ENCODE data around the gene JAKMIP1. TPM values are rescaled to one million over a fixed set of nuclear protein-coding genes. Genes with fewer than 3 reads are reported as not detected.

Gene JAKMIP1
- total and polyA plus RNA-seq, 2 of the 13 experiments (the other 11 are each of a cell fraction or from before 2014, with no cell fraction given) = not detected

DNA sequence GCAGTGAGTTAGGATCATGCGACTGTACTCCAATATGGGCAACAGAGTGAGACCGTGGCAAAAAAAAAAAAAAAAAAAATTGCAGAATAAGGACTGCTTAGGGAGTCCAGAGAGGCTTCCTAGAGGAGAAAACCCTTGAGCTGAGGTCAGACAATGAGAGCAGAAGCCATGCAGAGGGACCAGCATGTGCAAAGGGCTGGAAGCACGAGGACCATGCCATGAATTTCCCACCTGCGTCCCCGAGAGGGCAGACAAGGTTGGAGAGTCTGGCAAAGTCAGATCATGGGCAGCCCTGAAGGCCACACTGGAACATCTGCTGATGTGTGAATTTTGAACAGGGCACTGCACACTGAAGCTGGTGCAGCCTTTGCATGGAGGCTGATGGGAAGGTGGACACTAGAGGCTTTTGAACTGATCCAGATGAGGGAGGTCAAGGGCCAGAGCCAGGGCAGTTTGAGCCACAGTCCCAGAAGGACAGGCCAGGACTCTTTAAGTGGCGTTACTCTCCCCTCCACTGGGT lies 6.5 kb upstream of the JAKMIP1 start:
- Histone ChIP-seq H3K27ac (ENCODE audit: extremely low read length, insufficient read depth, low read length) (no peak overlapping the region), H3K36me3 (replicated peaks in 1 of 2; ENCODE audit: control insufficient read depth in 1 of 2, insufficient read depth in 2 of 2, low read length in 2 of 2) (no peaks in the 10 kb centered on the region), H3K4me3 (replicated peaks in 1 of 3; ENCODE audit: insufficient read depth in 1 of 3, low read depth in 2 of 3, low read length in 3 of 3) (no peak overlapping the region), H4K20me1 (ENCODE audit: insufficient read depth, low read length) (no peaks in the 10 kb centered on the region), H3K4me2 (ENCODE audit: low read depth, low read length) (no peak overlapping the region), H3K9ac (ENCODE audit: insufficient read depth, low read depth, low read length) (no peak overlapping the region), H2AFZ (ENCODE audit: low read length) (no peak overlapping the region), H3K27me3 (ENCODE audit: control insufficient read depth in 1 of 2, insufficient read depth in 2 of 2, low read length in 2 of 2) (peaks cover 0 to 7% of the 10 kb centered on the region in 2 experiments; a peak in 1 of 5 replicates), H3K4me1 (ENCODE audit: insufficient read depth, low read length) (no peaks in the 10 kb centered on the region), H3K79me2 (ENCODE audit: insufficient read depth, low read length) (no peaks in the 10 kb centered on the region), H3K9me3 (ENCODE audit: low read length) (no peaks in the 10 kb centered on the region)
- ChIA-PET CTCF (ENCODE audit: low intra/inter-chr PET ratio, low total read pairs) (no interaction called here), POLR2A (no interaction called here)
- in situ Hi-C loops (cut with HindIII; ENCODE audit: extremely low pct_ligation_motif_present, low pct_unique_long_range_greater_than_20kb) (no loop called here), intact Hi-C loops (cut with micrococcal nuclease; ENCODE audit: unreplicated experiment) (no loop called here)
- TF ChIP-seq, protein P1, sequence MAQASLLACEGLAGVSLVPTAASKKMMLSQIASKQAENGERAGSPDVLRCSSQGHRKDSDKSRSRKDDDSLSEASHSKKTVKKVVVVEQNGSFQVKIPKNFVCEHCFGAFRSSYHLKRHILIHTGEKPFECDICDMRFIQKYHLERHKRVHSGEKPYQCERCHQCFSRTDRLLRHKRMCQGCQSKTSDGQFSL (CRISPR knock-in tag; IDR thresholded peaks at IDR 0.05) = no peak
- no peak for TF ChIP-seq SYNCRIP (IDR thresholded peaks at IDR 0.05; ENCODE audit: insufficient read depth, low read depth, low read length)
- TF ChIP-seq, protein P2, sequence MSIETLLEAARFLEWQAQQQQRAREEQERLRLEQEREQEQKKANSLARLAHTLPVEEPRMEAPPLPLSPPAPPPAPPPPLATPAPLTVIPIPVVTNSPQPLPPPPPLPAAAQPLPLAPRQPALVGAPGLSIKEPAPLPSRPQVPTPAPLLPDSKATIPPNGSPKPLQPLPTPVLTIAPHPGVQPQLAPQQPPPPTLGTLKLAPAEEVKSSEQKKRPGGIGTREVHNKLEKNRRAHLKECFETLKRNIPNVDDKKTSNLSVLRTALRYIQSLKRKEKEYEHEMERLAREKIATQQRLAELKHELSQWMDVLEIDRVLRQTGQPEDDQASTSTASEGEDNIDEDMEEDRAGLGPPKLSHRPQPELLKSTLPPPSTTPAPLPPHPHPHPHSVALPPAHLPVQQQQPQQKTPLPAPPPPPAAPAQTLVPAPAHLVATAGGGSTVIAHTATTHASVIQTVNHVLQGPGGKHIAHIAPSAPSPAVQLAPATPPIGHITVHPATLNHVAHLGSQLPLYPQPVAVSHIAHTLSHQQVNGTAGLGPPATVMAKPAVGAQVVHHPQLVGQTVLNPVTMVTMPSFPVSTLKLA (IDR thresholded peaks at IDR 0.05) = peak; percentile 52
- BruUV-seq (replicated peaks) = no TSS peak
- ATAC-seq (peak; percentile 22; the same call in 1 of the 3 replicates), FAIRE-seq (no peak), DNase-seq (ENCODE audit: low spot score) (no peak)
- 40% methylated on average over 4 of the region's 6 CpGs for WGBS (ENCODE audit: low lambda C conversion rate)

DNA sequence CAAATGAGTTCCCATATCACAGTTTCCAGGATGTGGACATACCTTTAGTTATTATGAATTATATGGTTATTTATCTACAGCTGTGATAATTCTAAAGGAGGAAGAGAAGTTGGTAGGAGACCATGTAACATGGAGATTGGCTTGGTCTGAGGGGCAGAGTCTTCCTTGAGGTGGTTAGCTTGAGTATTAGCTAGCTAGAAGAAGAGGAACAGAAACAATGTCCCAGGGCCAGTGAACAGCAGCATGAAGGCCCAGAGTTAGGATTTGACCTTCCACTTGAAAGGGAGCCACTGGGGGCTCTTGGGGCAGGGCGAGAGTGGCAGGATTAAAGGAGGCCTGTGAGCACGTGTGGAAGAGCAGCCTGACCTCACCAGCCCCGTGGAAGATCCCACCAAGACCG lies 5.6 kb upstream of the JAKMIP1 start:
- no peak for FAIRE-seq
- DNase-seq (ENCODE audit: low spot score) = no peak
- ATAC-seq = no peak
- H2AFZ ChIP-seq (ENCODE audit: low read length) = no peak overlapping the region
- ChIA-PET CTCF (ENCODE audit: low intra/inter-chr PET ratio, low total read pairs) (no interaction called here), POLR2A (no interaction called here)
- H3K79me2 ChIP-seq (ENCODE audit: insufficient read depth, low read length) = no peaks in the 10 kb centered on the region
- peaks cover 5% of the 10 kb centered on the region; the same call in 1 of the 2 replicates for H3K9me3 ChIP-seq (ENCODE audit: low read length)
- 0 out of 2 replicates have a peak, but pooled peaks cover 4% of the 10 kb centered on the region for H3K4me1 ChIP-seq (ENCODE audit: insufficient read depth, low read length)
- no peak overlapping the region for H3K27ac ChIP-seq (ENCODE audit: extremely low read length, insufficient read depth, low read length)
- no peaks in the 10 kb centered on the region for H3K36me3 ChIP-seq (replicated peaks in 1 of 2; ENCODE audit: control insufficient read depth in 1 of 2, insufficient read depth in 2 of 2, low read length in 2 of 2)
- in situ Hi-C loops (cut with HindIII; ENCODE audit: extremely low pct_ligation_motif_present, low pct_unique_long_range_greater_than_20kb) = no loop called here
- H3K27me3 ChIP-seq (ENCODE audit: control insufficient read depth in 1 of 2, insufficient read depth in 2 of 2, low read length in 2 of 2) = peaks cover 0 to 12% of the 10 kb centered on the region in 2 experiments; a peak in 1 of 5 replicates
- intact Hi-C loops (cut with micrococcal nuclease; ENCODE audit: unreplicated experiment) = no loop called here
- H3K9ac ChIP-seq (ENCODE audit: insufficient read depth, low read depth, low read length) = no peak overlapping the region
- H3K4me2 ChIP-seq (ENCODE audit: low read depth, low read length) = no peak overlapping the region
- H4K20me1 ChIP-seq (ENCODE audit: insufficient read depth, low read length) = no peaks in the 10 kb centered on the region
- H3K4me3 ChIP-seq (replicated peaks in 1 of 3; ENCODE audit: insufficient read depth in 1 of 3, low read depth in 2 of 3, low read length in 3 of 3) = no peak overlapping the region
- WGBS (ENCODE audit: low lambda C conversion rate) = 11% methylated on average over 4 of the region's 4 CpGs
- BruUV-seq (replicated peaks) = no TSS peak
- TF ChIP-seq ZNF17 (CRISPR knock-in tag; IDR thresholded peaks at IDR 0.05) (no peak), RAD51 (IDR thresholded peaks at IDR 0.05; ENCODE audit: borderline replicate concordance) (no peak), PRPF4 (IDR thresholded peaks at IDR 0.05; ENCODE audit: low read depth, low read length, poor library complexity, severe bottlenecking) (no peak), ELF3 (CRISPR knock-in tag; IDR thresholded peaks at IDR 0.05) (no peak)
- TF ChIP-seq, protein P3, sequence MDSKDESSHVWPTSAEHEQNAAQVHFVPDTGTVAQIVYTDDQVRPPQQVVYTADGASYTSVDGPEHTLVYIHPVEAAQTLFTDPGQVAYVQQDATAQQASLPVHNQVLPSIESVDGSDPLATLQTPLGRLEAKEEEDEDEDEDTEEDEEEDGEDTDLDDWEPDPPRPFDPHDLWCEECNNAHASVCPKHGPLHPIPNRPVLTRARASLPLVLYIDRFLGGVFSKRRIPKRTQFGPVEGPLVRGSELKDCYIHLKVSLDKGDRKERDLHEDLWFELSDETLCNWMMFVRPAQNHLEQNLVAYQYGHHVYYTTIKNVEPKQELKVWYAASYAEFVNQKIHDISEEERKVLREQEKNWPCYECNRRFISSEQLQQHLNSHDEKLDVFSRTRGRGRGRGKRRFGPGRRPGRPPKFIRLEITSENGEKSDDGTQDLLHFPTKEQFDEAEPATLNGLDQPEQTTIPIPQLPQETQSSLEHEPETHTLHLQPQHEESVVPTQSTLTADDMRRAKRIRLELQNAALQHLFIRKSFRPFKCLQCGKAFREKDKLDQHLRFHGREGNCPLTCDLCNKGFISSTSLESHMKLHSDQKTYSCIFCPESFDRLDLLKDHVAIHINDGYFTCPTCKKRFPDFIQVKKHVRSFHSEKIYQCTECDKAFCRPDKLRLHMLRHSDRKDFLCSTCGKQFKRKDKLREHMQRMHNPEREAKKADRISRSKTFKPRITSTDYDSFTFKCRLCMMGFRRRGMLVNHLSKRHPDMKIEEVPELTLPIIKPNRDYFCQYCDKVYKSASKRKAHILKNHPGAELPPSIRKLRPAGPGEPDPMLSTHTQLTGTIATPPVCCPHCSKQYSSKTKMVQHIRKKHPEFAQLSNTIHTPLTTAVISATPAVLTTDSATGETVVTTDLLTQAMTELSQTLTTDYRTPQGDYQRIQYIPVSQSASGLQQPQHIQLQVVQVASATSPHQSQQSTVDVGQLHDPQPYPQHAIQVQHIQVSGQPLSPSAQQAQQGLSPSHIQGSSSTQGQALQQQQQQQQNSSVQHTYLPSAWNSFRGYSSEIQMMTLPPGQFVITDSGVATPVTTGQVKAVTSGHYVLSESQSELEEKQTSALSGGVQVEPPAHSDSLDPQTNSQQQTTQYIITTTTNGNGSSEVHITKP (CRISPR knock-in tag; IDR thresholded peaks at IDR 0.05; ENCODE audit: low read depth) = no peak
- TF ChIP-seq, protein P4, sequence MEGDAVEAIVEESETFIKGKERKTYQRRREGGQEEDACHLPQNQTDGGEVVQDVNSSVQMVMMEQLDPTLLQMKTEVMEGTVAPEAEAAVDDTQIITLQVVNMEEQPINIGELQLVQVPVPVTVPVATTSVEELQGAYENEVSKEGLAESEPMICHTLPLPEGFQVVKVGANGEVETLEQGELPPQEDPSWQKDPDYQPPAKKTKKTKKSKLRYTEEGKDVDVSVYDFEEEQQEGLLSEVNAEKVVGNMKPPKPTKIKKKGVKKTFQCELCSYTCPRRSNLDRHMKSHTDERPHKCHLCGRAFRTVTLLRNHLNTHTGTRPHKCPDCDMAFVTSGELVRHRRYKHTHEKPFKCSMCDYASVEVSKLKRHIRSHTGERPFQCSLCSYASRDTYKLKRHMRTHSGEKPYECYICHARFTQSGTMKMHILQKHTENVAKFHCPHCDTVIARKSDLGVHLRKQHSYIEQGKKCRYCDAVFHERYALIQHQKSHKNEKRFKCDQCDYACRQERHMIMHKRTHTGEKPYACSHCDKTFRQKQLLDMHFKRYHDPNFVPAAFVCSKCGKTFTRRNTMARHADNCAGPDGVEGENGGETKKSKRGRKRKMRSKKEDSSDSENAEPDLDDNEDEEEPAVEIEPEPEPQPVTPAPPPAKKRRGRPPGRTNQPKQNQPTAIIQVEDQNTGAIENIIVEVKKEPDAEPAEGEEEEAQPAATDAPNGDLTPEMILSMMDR (CRISPR knock-in tag; IDR thresholded peaks at IDR 0.05) = no peak
- TF ChIP-seq, protein P1 (CRISPR knock-in tag; IDR thresholded peaks at IDR 0.05) = no peak
